Hepatocyte (in vitro differentiated cells): ENCODE results near the gene PCDH8. TPM values are rescaled to one million over a fixed set of nuclear protein-coding genes. Genes with fewer than 3 reads are reported as not detected.

ENCODE experiments used
- DNase-seq: peaks from one replicate; pipeline ENCODE4 v3.0.0-alpha.2; 2016; ENCODE audit warnings: low spot score
- H2AFZ ChIP-seq: fragments of 200-600 bp; sonication (generic); 2 replicates; pipeline ENCODE4 v1.6.0; 2016; ENCODE audit warnings: antibody characterized with exemption, mild to moderate bottlenecking
- H3K27ac ChIP-seq: fragments of 200-600 bp; sonication (generic); 2 replicates; pipeline ENCODE4 v1.5.1; 2016; ENCODE audit warnings: mild to moderate bottlenecking
- H3K27me3 ChIP-seq: fragments of 200-600 bp; sonication (generic); 2 replicates; pipeline ENCODE4 v1.6.1; 2016
- H3K36me3 ChIP-seq: fragments of 200-600 bp; sonication (generic); replicated peaks from 2 replicates; pipeline ENCODE4 v1.5.1; 2016; ENCODE audit warnings: low read depth; ENCODE audit not compliant: insufficient read depth
- H3K4me1 ChIP-seq: fragments of 200-600 bp; sonication (generic); 2 replicates; pipeline ENCODE4 v1.5.1; 2016; ENCODE audit warnings: mild to moderate bottlenecking, moderate library complexity; ENCODE audit not compliant: insufficient read depth
- H3K4me2 ChIP-seq: fragments of 200-600 bp; sonication (generic); 2 replicates; pipeline ENCODE4 v1.6.0; 2016
- H3K4me3 ChIP-seq: fragments of 200-600 bp; sonication (generic); 2 replicates; pipeline ENCODE4 v1.5.1; 2016; ENCODE audit warnings: mild to moderate bottlenecking
- H3K79me2 ChIP-seq: fragments of 200-600 bp; sonication (generic); 2 replicates; pipeline ENCODE4 v1.6.0; 2017; ENCODE audit warnings: mild to moderate bottlenecking
- H3K9me2 ChIP-seq: fragments of 200-600 bp; sonication (generic); replicated peaks from 2 replicates; pipeline ENCODE4 v1.6.0; 2017; ENCODE audit warnings: mild to moderate bottlenecking; ENCODE audit not compliant: insufficient read depth
- H3K9me3 ChIP-seq: fragments of 200-600 bp; sonication (generic); 2 replicates; pipeline ENCODE4 v1.5.1; 2016; ENCODE audit warnings: low read depth, mild to moderate bottlenecking
- H4K20me1 ChIP-seq: fragments of 200-600 bp; sonication (generic); 2 replicates; pipeline ENCODE4 v1.6.0; 2016; ENCODE audit warnings: mild to moderate bottlenecking; ENCODE audit not compliant: insufficient read depth, poor library complexity, severe bottlenecking
- EZH2 ChIP-seq: fragments of 200-600 bp; sonication (generic); IDR thresholded peaks from 2 replicates; pipeline ENCODE4 v1.6.1; 2016; ENCODE audit warnings: antibody characterized with exemption, mild to moderate bottlenecking, borderline replicate concordance
- EZH2phosphoT487 ChIP-seq: fragments of 200-600 bp; sonication (generic); IDR thresholded peaks from one replicate; pipeline ENCODE4 v1.6.1; 2018; ENCODE audit warnings: antibody characterized with exemption, mild to moderate bottlenecking, low read depth, moderate library complexity; ENCODE audit not compliant: unreplicated experiment, severe bottlenecking
- WGBS: methylation state at CpG from one replicate; pipeline ENCODE4 v1.1.6; 2016; ENCODE audit warnings: low lambda C conversion rate; ENCODE audit errors: missing lambda C conversion rate; 5-methylcytosine and 5-hydroxymethylcytosine counted together
- polyA plus RNA-seq: library from polyadenylated mRNA; unstranded; fragments of >200 nt; fragmentation: Nextera tagmentation; extraction: Ambion mirVana; gene quantifications from 2 replicates; pipeline ENCODE4 v1.2.1, GENCODE V29; 2016
- total RNA-seq: library from RNA; depleted of rRNA; stranded (reverse); fragments of >200 nt; gene quantifications from 2 replicates; pipeline ENCODE4 v1.2.3, GENCODE V29; 2014
- TF ChIP-seq, protein P1 (sequence below): fragments of 200-600 bp; sonication (generic); IDR thresholded peaks from 2 replicates; pipeline ENCODE4 v1.5.1; 2016; ENCODE audit warnings: antibody characterized with exemption, mild to moderate bottlenecking; ENCODE audit not compliant: poor library complexity

The PCDH8 gene
- total and polyA plus RNA-seq, 2 experiments from 2014 or later = 0.19 to 0.37 TPM

DNA sequence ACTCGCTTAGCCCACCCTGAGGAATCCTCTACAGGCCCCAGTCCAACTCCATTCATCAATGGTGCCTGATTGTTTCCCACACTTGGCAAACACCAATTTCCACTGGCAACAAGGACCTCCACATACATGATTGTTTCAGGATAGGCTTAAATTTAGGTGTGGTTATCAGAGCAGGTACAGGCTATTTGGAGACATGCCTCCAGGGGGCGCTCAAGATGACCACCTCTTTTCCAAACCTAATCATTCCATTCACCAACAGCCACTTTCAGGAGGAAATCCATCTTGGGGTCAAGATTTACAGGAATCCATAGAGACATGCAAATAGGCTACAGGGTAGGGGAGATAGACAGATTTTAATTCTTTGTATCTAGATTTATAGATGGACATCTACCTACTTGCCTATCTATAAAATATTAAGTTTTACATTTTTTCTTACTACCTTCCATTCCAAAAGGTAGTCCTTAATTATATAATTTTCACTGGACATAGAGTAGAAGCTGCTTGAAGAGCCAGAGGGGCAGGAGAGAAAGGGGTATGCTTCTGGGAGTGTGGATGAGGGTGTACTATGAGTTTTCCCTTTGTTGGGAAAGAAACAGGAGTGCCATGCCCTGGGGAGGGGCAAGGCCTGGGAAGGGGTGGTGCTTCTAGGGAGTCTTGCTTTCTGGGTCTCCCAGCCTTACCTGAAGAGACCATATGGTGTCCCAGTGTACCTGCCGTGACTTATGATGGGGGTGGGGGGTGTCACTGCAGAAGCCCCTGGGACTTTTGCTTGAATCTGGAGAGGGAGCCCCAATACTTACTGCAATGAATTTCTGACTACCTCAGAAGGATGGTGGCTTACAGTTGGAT, 14.1 kb upstream of the PCDH8 start:
- TF ChIP-seq, protein P1, sequence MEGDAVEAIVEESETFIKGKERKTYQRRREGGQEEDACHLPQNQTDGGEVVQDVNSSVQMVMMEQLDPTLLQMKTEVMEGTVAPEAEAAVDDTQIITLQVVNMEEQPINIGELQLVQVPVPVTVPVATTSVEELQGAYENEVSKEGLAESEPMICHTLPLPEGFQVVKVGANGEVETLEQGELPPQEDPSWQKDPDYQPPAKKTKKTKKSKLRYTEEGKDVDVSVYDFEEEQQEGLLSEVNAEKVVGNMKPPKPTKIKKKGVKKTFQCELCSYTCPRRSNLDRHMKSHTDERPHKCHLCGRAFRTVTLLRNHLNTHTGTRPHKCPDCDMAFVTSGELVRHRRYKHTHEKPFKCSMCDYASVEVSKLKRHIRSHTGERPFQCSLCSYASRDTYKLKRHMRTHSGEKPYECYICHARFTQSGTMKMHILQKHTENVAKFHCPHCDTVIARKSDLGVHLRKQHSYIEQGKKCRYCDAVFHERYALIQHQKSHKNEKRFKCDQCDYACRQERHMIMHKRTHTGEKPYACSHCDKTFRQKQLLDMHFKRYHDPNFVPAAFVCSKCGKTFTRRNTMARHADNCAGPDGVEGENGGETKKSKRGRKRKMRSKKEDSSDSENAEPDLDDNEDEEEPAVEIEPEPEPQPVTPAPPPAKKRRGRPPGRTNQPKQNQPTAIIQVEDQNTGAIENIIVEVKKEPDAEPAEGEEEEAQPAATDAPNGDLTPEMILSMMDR = peak; percentile 49
- no peak for TF ChIP-seq EZH2
- Histone ChIP-seq H3K27ac (no peak overlapping the region), H2AFZ (no peak overlapping the region), H3K4me3 (no peak overlapping the region), H4K20me1 (no peaks in the 10 kb centered on the region), H3K79me2 (no peaks in the 10 kb centered on the region), H3K9me2 (no peaks in the 10 kb centered on the region), H3K9me3 (no peaks in the 10 kb centered on the region), H3K4me2 (no peak overlapping the region), H3K4me1 (no peaks in the 10 kb centered on the region), H3K36me3 (no peaks in the 10 kb centered on the region), H3K27me3 (peaks cover 7% of the 10 kb centered on the region)
- DNase-seq = no peak
- WGBS = 50% methylated on average over 3 of the region's 3 CpGs

DNA sequence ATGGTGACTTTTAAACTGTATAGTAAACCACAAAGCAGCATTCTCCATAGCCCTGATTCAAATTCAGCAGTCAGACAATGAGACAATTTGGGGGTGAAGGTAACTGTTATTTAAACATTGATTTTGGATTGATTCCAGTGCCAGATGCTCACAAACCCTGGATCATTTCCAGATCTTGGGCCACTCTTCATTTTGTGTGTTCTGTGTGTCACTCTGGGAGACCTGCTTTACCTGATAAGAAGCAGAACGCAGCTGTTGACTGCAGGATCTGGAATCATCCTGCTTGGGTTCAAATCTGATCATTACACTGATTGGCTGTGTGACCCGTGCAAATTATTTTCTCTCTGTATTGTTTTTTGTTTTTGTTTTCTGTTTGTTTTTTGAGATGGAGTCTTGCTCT, 4.0 kb upstream of the PCDH8 start:
- Histone ChIP-seq H2AFZ (no peak overlapping the region), H3K36me3 (no peaks in the 10 kb centered on the region), H3K4me1 (peaks cover 6% of the 10 kb centered on the region), H3K4me3 (no peak overlapping the region), H3K79me2 (no peaks in the 10 kb centered on the region), H3K9me2 (no peaks in the 10 kb centered on the region), H4K20me1 (no peaks in the 10 kb centered on the region), H3K4me2 (peak overlapping the region; percentile 95), H3K9me3 (no peaks in the 10 kb centered on the region), H3K27ac (no peak overlapping the region), H3K27me3 (peaks cover 37% of the 10 kb centered on the region)
- WGBS = 55% methylated on average over 2 of the region's 2 CpGs
- DNase-seq = no peak
- TF ChIP-seq EZH2 = no peak
- no peak for TF ChIP-seq EZH2phosphoT487
- TF ChIP-seq, protein P1 = no peak

DNA sequence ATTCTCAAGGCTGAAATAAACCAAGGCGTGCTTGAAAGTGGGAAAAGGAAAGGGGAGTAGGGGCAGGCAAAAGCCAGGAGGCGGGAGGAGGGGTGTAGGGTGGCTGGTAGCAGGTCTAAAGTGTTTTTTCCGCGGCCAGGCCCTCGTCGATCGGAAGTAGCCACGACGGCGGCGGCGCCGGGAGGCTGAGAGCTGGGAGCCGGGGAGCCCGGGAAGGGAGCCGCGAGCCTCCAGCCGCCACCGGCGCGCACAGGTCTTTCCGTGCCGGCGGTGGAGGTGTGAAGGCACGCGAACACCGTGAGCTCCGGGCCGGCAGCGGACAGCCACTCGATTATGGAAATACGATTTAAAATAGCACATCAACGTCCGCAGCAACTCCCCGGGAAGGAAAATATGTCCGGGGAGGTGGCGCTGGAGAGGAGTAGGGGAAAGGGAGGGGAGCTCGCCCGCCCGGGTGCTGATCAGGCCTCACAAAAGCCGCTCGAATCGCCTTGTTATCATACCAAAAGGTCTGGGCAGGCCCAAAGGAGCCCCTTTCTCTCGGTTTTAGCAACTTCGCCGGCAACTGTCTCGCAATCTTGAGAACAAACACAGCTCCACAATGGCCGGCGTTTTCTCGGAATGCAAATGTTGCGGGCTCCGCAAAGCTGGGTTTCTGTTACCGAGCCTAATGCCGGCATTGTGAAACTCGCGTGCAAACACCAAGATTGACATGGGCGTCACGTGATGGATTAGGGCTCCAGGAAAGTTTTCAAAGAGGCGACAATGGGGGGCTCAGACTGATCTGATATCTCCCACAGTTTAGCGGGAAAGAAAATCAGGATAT, 2.9 kb upstream of the PCDH8 start:
- Histone ChIP-seq H3K9me2 (no peaks in the 10 kb centered on the region), H3K4me3 (peak overlapping the region; percentile 64), H3K4me1 (peaks cover 13% of the 10 kb centered on the region), H3K79me2 (no peaks in the 10 kb centered on the region), H4K20me1 (no peaks in the 10 kb centered on the region), H3K9me3 (no peaks in the 10 kb centered on the region), H2AFZ (peak overlapping the region; percentile 84), H3K27ac (peak overlapping the region; percentile 94), H3K4me2 (peak overlapping the region; percentile 95), H3K27me3 (peaks cover 48% of the 10 kb centered on the region), H3K36me3 (no peaks in the 10 kb centered on the region)
- peak; percentile 71 for DNase-seq
- no peak for TF ChIP-seq EZH2
- TF ChIP-seq EZH2phosphoT487 = no peak
- TF ChIP-seq, protein P1 = no peak
- WGBS = 2% methylated on average over 60 of the region's 60 CpGs
